HEK293 (cell line): Measurements from ENCODE around the gene CHN1.

Experiments
- CTCF ChIA-PET: fragments of 350-600 bp; formaldehyde crosslinking; extraction: SDS; loops from one replicate; lab custom pipeline; 2021; ENCODE audit warnings: antibody characterized with exemption; lab: Yijun Ruan, JAX
- POLR2A ChIA-PET: fragments of 300-600 bp; formaldehyde crosslinking; extraction: SDS; loops from one replicate; lab custom pipeline; 2020; ENCODE audit warnings: antibody characterized with exemption, inconsistent platforms; lab: Yijun Ruan, JAX
- H3K27ac ChIP-seq: fragments of 200-500 bp; sonication (Bioruptor generic); 2 replicates; pipeline ENCODE4 v1.5.1; 2014; ENCODE audit warnings: low read depth, low read length, control low read depth, inconsistent platforms; ENCODE audit errors: extremely low read depth
- H3K36me3 ChIP-seq, 2 experiments: fragments of 200-500 bp in 1 of 2; sonication (Bioruptor generic) in 1 of 2; 1 replicate in 1 of 2; 2 replicates in 1 of 2; pipeline ENCODE4 v1.5.1; 2014 to 2017; ENCODE audit warnings: inconsistent platforms in 2 of 2, low read length in 2 of 2; ENCODE audit not compliant: control insufficient read depth in 2 of 2, insufficient read depth in 1 of 2
- H3K4me1 ChIP-seq: fragments of 200-500 bp; sonication (Bioruptor generic); 2 replicates; pipeline ENCODE4 v1.5.1; 2014; ENCODE audit warnings: mild to moderate bottlenecking, low read length, inconsistent platforms; ENCODE audit not compliant: control insufficient read depth, insufficient read depth
- H3K4me3 ChIP-seq: 2 replicates; pipeline ENCODE4 v1.5.1; 2011; ENCODE audit warnings: low read depth, mild to moderate bottlenecking, control low read depth, low read length, moderate library complexity
- H3K9me3 ChIP-seq: fragments of 200-500 bp; sonication (Bioruptor generic); 2 replicates; pipeline ENCODE4 v1.5.1; 2014; ENCODE audit warnings: low read depth, low read length, inconsistent platforms; ENCODE audit not compliant: control insufficient read depth, insufficient read depth
- EGR2 ChIP-seq: fragments of 450-650 bp; formaldehyde crosslinking; IDR thresholded peaks from 2 replicates; pipeline ENCODE4 v1.5.1; 2016; ENCODE audit warnings: low read depth, missing biosample characterization, missing genetic modification characterization
- GLI2 ChIP-seq: fragments of 450-650 bp; formaldehyde crosslinking; IDR thresholded peaks from 2 replicates; pipeline ENCODE4; 2017; ENCODE audit warnings: missing biosample characterization, missing genetic modification characterization, low read depth, borderline replicate concordance
- KLF8 ChIP-seq: fragments of 450-650 bp; formaldehyde crosslinking; IDR thresholded peaks from 2 replicates; pipeline ENCODE4 v1.5.1; 2016; ENCODE audit warnings: missing biosample characterization, missing genetic modification characterization
- TSHZ1 ChIP-seq: fragments of 450-650 bp; formaldehyde crosslinking; IDR thresholded peaks from 2 replicates; pipeline ENCODE4 v1.5.1; 2016; ENCODE audit warnings: missing biosample characterization, missing genetic modification characterization, borderline replicate concordance
- ZBTB26 ChIP-seq: fragments of 450-650 bp; formaldehyde crosslinking; optimal IDR thresholded peaks from 2 replicates; pipeline ENCODE3; 2016; ENCODE audit warnings: missing biosample characterization, mild to moderate bottlenecking, missing genetic modification characterization
- ZBTB8A ChIP-seq: fragments of 450-650 bp; formaldehyde crosslinking; IDR thresholded peaks from 2 replicates; pipeline ENCODE4 v1.5.1; 2016; ENCODE audit warnings: missing biosample characterization, missing genetic modification characterization
- ZEB2 ChIP-seq: fragments of 450-650 bp; formaldehyde crosslinking; IDR thresholded peaks from 2 replicates; pipeline ENCODE4 v1.5.1; 2016; ENCODE audit warnings: missing biosample characterization, missing genetic modification characterization
- ZNF138 ChIP-seq: fragments of 450-650 bp; formaldehyde crosslinking; IDR thresholded peaks from 2 replicates; pipeline ENCODE4 v1.5.1; 2016; ENCODE audit warnings: missing biosample characterization, missing genetic modification characterization, borderline replicate concordance
- ZNF354C ChIP-seq: fragments of 450-650 bp; formaldehyde crosslinking; IDR thresholded peaks from 2 replicates; pipeline ENCODE4 v1.5.1; 2016; ENCODE audit warnings: missing biosample characterization, missing genetic modification characterization, low read depth, borderline replicate concordance
- ZNF416 ChIP-seq: fragments of 450-650 bp; formaldehyde crosslinking; IDR thresholded peaks from 2 replicates; pipeline ENCODE4 v1.5.1; 2016; ENCODE audit warnings: missing biosample characterization, missing genetic modification characterization
- ZNF558 ChIP-seq: fragments of 450-650 bp; formaldehyde crosslinking; IDR thresholded peaks from 2 replicates; pipeline ENCODE4 v1.5.1; 2016; ENCODE audit warnings: missing biosample characterization, missing genetic modification characterization
- ZNF654 ChIP-seq: fragments of 450-650 bp; formaldehyde crosslinking; IDR thresholded peaks from 2 replicates; pipeline ENCODE4 v1.5.1; 2016; ENCODE audit warnings: low read depth, missing biosample characterization, missing genetic modification characterization
- ZNF777 ChIP-seq: fragments of 450-650 bp; formaldehyde crosslinking; IDR thresholded peaks from 2 replicates; pipeline ENCODE4 v1.5.1; 2017; ENCODE audit warnings: missing biosample characterization, missing genetic modification characterization, borderline replicate concordance
- TF ChIP-seq, protein P1 (sequence below): fragments of 450-650 bp; formaldehyde crosslinking; IDR thresholded peaks from 2 replicates; pipeline ENCODE4 v1.5.1; 2016; ENCODE audit warnings: missing biosample characterization, missing genetic modification characterization, low read depth
- TF ChIP-seq, protein P2 (sequence below): fragments of 450-650 bp; formaldehyde crosslinking; IDR thresholded peaks from 2 replicates; pipeline ENCODE4 v1.5.0; 2017; ENCODE audit warnings: missing biosample characterization, missing genetic modification characterization, borderline replicate concordance

The CHN1 gene

GRCh38 chr2:174992886-174993285 is 12.3 kb downstream of the CHN1 start:
- TF ChIP-seq, protein P1, sequence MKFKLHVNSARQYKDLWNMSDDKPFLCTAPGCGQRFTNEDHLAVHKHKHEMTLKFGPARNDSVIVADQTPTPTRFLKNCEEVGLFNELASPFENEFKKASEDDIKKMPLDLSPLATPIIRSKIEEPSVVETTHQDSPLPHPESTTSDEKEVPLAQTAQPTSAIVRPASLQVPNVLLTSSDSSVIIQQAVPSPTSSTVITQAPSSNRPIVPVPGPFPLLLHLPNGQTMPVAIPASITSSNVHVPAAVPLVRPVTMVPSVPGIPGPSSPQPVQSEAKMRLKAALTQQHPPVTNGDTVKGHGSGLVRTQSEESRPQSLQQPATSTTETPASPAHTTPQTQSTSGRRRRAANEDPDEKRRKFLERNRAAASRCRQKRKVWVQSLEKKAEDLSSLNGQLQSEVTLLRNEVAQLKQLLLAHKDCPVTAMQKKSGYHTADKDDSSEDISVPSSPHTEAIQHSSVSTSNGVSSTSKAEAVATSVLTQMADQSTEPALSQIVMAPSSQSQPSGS (tag by site-specific recombination): no peak
- TF ChIP-seq ZNF558 (tag by site-specific recombination): no peak
- TF ChIP-seq GLI2 (tag by site-specific recombination): no peak
- no peak for TF ChIP-seq ZNF416 (tag by site-specific recombination)
- TF ChIP-seq, protein P2, sequence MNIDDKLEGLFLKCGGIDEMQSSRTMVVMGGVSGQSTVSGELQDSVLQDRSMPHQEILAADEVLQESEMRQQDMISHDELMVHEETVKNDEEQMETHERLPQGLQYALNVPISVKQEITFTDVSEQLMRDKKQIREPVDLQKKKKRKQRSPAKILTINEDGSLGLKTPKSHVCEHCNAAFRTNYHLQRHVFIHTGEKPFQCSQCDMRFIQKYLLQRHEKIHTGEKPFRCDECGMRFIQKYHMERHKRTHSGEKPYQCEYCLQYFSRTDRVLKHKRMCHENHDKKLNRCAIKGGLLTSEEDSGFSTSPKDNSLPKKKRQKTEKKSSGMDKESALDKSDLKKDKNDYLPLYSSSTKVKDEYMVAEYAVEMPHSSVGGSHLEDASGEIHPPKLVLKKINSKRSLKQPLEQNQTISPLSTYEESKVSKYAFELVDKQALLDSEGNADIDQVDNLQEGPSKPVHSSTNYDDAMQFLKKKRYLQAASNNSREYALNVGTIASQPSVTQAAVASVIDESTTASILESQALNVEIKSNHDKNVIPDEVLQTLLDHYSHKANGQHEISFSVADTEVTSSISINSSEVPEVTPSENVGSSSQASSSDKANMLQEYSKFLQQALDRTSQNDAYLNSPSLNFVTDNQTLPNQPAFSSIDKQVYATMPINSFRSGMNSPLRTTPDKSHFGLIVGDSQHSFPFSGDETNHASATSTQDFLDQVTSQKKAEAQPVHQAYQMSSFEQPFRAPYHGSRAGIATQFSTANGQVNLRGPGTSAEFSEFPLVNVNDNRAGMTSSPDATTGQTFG (tag by site-specific recombination): no peak
- Histone ChIP-seq H3K36me3 (no peaks in the 10 kb centered on the region), H3K9me3 (no peaks in the 10 kb centered on the region), H3K4me1 (no peaks in the 10 kb centered on the region; the same call in 1 of the 2 replicates), H3K27ac (no peak overlapping the region), H3K4me3 (no peak overlapping the region)
- POLR2A ChIA-PET: no interaction called here
- CTCF ChIA-PET: interaction anchor here (1.0 to 7.2 kb wide), 2 partner anchors 9 to 222 kb away, joined by 3 to 42 read pairs; no protein-coding TSS in a partner anchor

DNA sequence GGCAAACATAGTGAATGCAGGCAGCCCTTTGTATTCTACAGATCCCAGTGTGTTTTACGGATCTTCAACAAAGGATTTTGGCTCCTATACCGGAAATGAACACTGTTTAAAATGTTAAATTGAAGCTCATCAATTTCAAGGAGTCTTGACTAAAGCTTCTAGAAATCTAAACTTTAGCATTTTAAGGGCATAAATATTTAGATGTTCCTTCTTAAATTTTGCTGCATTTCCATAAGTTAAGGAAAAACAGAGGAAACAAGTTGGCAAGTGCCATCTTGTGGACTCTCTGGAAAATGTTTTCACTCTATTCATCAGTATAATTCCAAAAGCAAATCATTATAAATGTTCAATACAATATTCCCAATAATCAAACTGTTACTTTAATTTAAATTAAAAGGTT is 19.6 kb downstream of the CHN1 start:
- no peak overlapping the region for H3K27ac ChIP-seq

GRCh38 chr2:174984561-174984960 is 20.6 kb downstream of the CHN1 start:
- no peak for TF ChIP-seq EGR2 (tag by site-specific recombination)
- ChIA-PET CTCF (interaction anchor here (0.6 to 5.8 kb wide), 20 partner anchors 9 to 284 kb away, joined by 3 to 142 read pairs (median 4); partner anchors contain the start of gene CHRNA1), POLR2A (no interaction called here)
- Histone ChIP-seq H3K9me3 (no peaks in the 10 kb centered on the region), H3K4me3 (no peak overlapping the region), H3K4me1 (0 out of 2 replicates have a peak, but pooled peaks cover 4% of the 10 kb centered on the region), H3K27ac (no peak overlapping the region), H3K36me3 (no peaks in the 10 kb centered on the region)

More for the DNA sequence above, 19.6 kb downstream of the CHN1 start:
- Histone ChIP-seq H3K4me3 (no peak overlapping the region), H3K9me3 (no peaks in the 10 kb centered on the region), H3K36me3 (no peaks in the 10 kb centered on the region), H3K4me1 (0 out of 2 replicates have a peak, but pooled peaks cover 4% of the 10 kb centered on the region)
- ChIA-PET CTCF (interaction anchor here (0.7 to 5.8 kb wide), 25 partner anchors 9 to 290 kb away, joined by 3 to 142 read pairs (median 4); partner anchors contain the start of gene CHRNA1), POLR2A (no interaction called here)
- no peak for TF ChIP-seq KLF8 (tag by site-specific recombination)
- TF ChIP-seq ZNF138 (tag by site-specific recombination): no peak
- TF ChIP-seq ZNF654 (tag by site-specific recombination): peak; percentile 60
- no peak for TF ChIP-seq ZEB2 (tag by site-specific recombination)
- TF ChIP-seq ZNF354C: no peak

DNA sequence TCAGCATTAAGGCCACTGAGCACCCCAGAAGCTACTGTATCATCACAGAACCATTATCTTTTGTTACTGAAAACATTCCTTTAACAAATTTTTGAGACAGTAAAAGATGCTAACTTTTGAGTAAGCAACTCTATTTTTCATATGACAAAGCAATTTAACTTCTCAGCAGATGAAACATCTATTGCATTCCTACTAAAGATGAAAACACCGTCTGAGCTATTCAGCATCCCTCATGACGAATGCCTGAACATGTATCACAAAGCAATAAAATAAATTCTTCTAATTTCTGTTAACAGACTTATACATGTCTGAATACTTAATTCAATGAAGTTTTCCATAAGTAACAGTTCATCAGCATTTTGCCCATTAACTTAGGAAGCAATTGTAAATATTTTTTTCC is 23.9 kb downstream of the CHN1 start:
- no peak overlapping the region for H3K27ac ChIP-seq
- ChIA-PET CTCF (interaction anchor here (0.8 to 1.9 kb wide), 3 partner anchors 9 to 210 kb away, joined by 3 to 10 read pairs (median 5); no protein-coding TSS in a partner anchor), POLR2A (no interaction called here)
- no peaks in the 10 kb centered on the region for H3K9me3 ChIP-seq
- H3K4me3 ChIP-seq: no peak overlapping the region
- H3K36me3 ChIP-seq: no peaks in the 10 kb centered on the region
- 0 out of 2 replicates have a peak, but pooled peaks cover 4% of the 10 kb centered on the region for H3K4me1 ChIP-seq
- TF ChIP-seq TSHZ1 (tag by site-specific recombination): no peak
- TF ChIP-seq ZBTB8A (tag by site-specific recombination): no peak
- no peak for TF ChIP-seq ZBTB26
- TF ChIP-seq ZNF777: no peak
